D341Med (cell line): Measurements from ENCODE around the gene ZNF574.

ENCODE experiments used
- DNase-seq: peaks from one replicate; pipeline ENCODE4 v3.0.0; 2012; ENCODE audit warnings: low spot score

Gene ZNF574

DNA sequence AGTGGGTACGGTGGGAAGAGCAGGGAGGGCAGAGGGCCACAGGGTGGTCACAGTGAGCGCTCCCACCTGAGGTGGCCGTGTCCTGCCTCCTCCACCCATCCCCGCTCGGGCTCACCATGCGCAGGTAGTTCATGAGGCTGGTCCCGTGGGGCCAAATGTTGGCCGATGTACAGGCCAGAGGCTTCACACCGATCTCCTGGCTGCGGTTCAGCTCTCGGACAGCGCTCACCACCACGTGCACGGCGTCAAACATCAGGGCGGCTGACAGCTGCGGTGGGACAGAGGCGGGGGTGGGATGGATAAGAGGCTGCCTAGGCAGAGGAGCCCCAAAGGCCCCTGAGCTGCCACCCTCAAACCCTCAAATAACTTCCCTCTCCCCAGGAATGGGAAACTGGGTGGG, 21.8 kb upstream of the ZNF574 start:
- no peak for DNase-seq

DNA sequence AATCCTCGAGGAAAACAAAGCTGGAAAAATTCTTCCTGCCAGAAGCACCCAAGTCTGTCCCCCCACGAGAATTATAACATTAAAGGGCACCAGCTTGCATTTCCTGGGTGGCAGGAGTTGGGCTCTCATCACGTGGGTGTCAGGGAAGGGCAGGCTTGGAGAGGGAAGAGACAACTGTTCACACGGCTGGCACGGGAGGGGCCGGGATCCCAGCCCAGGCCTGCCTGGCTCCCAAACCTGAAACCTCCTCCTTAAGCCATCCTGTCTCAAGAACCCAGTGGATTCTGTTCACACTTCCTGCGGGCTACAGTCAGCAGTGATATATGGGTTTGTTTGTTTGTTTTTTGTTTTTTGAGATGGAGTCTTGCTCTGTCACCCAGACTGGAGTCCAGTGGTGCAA, 18.1 kb upstream of the ZNF574 start:
- no peak for DNase-seq

DNA sequence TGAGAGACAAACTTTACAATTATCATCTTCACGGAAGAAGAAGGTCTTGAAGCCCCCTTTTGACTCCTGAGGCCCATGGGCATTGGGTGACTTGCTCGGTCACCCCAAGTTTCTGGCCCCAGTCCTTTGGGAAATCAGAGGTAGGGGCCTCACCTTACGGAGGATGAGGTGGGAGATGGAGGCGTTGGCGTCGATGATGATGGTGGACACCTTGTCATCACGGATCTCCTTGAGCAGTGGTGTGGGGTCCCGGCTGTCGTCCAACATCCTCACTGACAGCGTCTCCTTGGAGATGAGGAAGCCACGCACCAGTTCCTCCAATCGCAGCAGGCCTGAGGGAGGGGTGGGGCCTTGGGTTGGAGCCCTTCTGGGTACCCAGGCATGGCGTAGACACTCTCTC, 16.8 kb upstream of the ZNF574 start:
- no peak for DNase-seq

DNA sequence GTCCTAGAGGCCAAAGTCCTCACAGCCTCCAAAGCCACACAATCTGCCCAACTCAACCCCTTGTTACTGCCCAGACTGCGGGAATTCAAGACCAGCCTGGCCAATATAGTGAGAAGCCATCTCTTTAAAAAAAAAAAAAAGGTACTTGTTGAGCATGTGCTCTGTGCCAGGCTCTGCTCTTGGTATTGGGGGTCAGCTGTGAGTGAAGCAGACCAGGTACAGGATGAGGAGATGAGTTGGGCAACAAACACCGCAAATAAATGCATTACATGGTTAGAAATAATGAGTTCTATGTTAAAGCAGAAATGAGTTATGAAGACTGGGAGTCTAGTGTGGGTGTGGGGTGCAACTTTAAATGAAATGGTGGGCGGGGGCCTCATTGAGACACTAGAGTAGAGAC, 15.8 kb upstream of the ZNF574 start:
- DNase-seq = no peak

DNA sequence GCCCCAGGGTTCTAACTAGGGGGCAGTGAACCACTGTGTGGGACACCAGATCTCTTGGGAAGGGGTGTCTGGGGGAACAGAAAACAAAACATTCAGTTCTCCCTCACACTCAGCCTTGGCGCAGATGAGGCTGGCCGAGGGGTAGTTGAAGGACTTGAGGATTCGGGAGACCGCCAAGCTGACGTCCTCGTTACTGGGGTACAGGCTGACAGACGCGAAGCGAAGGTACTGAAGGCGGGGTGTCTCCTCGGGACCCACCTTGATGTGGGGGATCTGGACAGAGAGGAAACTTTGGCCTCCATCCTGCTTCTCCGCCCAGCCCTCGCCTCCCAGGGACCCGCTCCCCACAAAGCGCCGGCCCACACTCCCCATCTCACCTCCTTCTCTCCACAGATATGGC, 13.6 kb upstream of the ZNF574 start:
- no peak for DNase-seq

DNA sequence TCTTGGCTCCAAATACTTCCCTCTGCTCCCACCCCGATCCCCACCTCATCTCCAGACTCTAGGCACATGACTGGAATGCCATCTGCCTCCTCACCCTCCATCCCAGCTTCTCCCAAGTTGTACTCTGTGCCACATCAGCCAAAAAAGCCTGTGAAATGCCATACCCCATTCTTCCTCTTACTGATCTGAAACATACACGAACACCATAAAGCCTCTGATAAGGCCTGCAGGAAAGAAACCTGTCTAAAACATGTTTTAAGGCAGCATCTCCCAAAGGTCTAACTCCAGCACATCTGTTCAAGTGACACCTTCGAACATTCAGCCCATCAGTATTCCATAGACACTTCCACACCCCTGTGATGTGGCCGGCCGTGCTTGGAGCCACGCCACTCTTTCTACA, 11.5 kb upstream of the ZNF574 start:
- no peak for DNase-seq

DNA sequence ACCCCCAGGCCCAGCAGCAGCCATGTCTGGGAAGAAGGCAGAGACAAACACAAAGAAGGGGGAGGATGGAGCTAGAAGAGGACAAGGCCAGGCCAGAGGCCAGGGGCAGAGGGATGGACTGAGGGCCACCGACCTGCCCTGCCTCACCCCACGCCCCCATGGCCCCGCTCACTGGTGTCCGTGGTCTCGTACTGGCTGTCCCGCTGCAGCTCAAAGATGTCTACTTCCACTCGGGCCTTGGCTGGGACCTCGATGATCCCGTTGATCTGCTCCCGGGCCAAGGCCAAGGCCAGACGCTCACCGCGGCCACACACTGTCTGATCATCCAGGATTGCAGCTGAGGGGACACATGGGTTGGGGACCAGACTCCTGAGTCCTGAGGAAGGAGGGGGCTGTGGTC, 10.9 kb upstream of the ZNF574 start:
- no peak for DNase-seq

DNA sequence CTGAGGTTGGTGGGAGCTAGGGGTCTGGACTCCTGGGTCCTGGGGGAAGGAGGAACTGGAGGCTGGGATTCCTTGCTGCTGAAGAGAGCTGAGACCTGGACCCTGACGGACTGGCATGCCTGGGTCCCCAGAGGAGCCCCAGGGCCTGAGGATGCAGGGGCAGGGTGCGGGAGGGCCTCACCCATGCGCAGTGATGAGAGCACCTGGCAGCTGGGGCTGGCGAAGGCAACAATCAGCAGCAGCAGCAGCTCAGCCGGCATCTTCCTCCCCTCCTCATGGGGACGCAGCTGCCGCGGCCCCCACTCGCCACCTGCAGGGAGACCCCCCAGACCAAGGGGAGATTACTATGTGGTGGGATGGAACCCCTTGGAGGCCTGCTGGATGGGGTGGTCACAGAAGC, 10.5 kb upstream of the ZNF574 start:
- DNase-seq = no peak

DNA sequence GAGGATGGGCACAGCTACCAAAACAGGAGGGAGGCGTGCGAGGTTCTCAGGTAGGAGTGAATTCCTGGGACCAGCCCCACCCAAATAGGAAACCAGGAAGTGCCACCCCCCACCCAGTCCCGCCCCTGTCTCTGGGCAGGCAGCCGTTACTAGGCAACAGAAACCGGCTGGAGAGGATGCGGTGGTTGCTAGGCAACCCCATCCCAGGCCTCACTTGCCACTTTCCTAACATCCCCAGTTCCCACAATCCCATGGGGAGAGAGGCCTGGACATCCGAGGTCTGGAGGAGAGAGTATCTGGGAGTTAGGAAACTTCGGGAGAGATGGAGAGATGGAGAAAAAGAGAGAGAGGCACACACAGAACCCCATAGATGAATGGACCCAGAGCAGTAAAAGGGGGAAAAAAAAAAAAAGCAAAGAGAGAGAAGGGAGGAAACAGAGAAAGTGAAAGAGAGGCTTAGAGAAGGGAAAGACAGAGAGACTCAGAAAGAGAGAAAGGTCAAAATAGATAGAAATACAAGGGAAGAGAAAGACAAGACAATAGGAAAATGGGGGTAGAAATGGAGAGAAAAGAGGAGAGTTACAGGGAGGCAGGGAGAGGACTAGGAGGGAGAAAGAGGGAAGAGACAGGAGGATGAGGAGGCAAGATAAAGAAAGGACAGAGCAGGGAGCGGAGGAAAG, 9.8 kb upstream of the ZNF574 start:
- DNase-seq = peak; percentile 67

DNA sequence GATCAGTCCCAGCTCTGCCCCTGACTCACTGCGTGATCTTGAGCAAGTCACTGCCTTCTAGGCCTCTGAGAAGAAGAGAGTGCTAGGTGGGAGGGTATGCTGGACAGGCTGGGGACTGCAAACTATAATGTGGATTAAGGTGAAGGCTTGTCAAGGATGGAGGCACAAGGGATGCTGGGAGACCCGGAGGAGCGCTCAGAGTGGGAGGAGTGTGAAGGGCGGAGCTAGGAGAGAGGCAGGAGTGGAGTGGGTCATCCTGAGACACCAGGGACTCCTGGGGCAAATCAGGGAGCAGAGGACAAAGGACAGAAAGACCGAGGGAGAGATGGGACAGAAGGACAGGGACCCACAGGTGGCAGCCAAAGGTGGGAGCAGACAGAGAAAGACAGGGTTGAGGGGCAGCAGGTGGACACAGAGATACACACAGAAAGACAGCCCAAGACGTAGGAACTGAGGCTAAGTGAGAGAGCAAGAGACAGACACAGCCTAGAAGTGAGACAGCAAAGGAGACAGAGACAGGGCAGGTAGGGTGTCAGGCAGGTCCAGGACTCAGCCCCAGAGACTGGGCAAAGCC, 8.6 kb upstream of the ZNF574 start:
- no peak for DNase-seq

DNA sequence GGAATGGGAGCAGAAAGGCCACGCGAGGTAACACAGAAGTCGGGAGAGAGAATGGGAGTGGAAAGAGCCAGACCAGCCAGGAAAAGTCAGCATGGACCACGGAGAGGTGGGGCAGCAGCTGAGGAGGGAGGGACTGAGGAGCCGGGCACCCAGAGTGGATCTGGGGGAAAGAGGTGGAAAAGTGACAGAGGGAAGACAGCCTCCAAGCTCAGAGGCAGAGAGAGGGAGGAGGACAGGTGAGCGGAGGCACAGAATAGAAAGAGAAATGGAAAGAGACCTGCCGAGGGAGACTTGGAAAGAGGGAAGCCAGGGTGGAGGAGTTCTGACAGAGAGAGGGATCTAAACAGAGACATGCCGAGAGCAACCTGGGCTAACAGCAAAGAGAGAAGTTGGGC, 7.6 kb upstream of the ZNF574 start:
- DNase-seq = no peak

DNA sequence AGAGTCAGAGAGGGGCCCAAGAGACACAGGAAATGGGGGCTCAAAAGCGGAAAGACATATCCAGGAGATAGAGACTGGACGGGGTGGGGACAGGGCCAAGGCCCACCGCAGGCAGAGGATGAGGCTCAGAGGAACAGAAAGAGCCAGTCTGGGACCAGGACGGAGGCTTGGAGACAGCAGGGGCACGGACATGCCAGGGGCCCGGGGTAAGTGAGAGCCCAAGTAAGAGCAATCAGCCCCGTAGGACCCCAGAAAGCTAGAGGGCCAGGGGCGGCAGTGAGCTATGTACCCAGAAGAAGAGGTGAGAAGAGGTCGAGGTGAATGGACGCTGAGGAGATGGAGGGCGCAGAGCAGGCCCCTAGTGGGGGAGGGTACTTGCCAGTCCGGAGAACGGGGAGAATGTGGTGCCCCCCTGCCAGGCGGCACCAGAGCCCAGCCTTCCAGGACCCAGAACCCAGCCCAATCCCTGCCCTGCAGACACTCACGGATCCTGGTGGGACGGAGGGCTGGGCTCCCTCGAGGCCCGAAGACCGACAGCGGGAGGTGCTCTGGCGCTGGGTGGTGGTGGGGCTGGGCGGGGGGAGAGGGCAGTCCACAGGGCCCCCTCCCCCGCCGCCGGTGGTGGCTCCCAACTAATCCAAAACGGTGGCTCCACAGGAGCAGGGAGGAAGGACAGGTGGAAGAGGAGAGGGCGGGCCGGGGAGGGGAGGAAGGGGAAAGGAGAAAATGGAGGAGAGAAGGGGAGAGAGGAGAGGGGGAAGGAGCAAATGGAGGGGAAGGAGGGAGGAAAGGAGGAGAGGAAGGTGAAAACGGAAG, 7.0 kb upstream of the ZNF574 start:
- DNase-seq = no peak

DNA sequence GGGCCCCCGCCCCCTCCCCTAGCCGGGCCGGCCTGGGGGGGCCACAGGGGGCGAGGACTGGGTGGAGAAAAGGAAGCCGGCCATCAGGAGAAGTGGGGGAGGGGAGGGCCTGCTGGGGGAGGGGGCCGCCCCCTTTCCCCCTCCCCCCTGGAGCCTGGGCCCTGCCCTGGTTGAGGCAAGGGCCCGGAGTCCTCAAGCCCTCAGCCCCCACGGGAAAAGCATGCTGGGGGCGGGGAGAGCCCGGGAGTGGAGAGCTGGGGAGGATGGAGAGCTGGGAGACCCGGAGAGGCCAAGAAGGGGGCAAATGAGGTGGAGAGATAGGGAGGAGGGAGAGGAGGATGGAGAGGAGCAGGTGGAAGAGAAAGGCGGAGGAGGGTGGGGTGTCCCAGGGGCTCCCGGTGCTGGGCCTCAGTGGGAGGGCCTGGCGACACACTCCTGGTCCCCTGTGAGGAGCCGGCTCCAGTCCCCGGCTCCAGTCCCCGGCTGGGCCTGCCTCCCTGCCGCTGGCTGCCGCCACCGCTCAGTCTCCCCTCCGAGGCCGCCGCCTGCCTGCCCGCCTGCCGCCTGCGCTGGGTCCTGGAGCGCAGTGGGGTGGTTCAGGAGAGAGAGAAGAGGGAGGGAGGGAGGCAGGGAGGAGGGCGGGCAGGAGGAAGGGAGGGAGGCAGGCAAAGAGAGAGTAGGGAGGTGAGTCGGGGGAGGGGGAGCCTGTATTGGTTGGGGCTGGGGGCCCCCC, 6.2 kb upstream of the ZNF574 start, which contains the start of gene GRIK5:
GRIK5 (minus strand) TSS at position 588 of the 733 bp plus-strand sequence. CDS start 4,436 bp downstream, outside the sequence.
- peak; percentile 67 for DNase-seq

DNA sequence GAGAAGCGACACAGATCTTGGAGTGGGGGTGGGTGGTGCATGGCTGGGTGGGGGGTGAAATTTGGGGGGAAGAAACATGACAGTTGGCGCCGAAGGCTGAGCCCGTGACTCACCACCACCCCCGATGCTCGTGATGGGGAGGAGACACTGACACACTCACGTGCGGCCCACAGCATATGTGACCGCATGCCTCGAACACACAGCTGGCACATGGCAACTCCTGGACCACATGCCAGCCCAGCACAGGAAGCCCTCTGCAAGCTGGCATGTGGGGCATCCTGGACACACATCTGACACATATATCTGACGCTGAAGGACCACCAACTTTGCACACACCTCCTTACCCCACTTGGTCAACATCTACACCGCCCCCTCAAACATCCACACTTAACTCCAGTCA, 4.7 kb upstream of the ZNF574 start:
- no peak for DNase-seq

DNA sequence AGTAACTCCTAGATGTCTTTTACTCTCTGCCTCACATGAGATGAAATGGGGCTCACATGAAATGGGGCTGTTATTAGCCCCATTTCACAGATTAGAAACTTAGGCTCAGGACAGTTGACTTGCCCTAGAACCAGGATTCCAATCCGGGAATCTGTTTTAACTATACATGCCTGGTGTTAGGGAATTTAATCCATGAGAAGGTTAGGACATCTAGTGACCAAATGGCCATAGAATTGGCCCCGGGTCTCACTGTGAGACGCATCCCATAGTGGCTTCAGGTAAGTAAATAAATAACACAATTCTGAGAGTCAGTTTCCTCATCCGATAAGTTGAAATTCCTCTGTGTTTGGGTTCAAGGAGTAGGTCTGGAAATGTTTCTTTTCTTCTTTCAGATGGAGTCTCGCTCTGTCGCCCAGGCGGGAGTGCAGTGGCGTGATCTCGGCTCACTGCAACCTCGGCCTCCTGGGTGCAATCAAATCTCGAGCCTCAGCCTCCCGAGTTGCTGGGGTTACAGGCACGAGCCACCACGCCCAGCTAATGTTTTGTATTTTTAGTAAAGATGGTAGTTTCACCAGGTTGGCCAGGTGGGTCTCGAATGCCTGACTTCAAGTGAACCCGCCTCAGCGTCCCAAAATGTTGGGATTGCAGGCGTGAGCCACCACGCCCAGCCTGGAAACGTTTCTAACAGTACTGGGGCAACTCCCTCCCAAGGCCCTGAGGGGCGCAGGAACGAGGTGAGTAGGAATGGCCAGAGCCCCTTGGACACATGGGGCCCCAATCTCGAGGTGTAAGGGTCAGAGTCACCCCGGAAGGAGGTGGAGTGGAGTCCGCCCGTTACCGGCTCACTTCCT, 1.2 kb upstream of the ZNF574 start:
- no peak for DNase-seq

DNA sequence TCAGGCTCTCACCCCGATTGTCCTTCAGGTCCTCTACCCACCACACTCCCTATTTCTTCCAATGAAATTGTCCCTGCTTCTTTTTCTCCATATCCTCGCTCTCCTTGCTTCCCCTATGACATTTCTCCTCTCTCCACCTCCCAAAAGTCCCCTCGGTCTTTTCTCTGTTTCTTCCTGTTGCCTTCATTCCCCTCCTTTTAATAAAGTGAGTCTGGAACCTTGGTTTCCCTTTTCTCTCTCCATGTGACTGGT, 676 bp upstream of the ZNF574 start:
- DNase-seq = no peak

DNA sequence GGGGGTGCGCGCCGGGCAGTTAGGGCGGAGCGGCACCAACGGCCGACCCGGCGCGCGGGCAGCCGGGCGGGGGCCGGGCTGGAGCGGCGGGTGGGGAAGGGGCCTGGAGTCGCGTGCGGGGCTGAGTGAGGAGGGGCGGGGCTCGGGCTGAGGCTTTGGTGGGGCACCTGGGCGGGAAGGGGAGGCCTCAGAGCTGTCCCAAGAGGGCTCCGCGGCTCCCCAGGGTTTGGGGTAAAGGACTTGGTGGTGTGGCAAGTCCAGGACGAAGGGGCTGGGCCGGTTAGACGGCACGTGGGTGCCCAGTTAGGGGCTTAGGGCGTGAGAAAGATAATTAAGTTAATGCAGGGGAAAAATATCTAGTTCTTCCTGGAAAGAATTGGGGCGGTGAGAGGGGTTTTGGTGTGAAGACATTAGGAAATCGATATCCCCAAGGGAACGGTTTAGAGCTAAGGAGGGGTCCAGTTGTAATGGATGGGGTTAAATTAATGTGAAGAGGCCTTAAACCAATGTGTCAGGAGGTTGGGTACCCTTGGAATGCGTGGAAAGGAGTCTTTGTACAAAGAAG, 496 bp downstream of the ZNF574 start:
- DNase-seq = no peak

DNA sequence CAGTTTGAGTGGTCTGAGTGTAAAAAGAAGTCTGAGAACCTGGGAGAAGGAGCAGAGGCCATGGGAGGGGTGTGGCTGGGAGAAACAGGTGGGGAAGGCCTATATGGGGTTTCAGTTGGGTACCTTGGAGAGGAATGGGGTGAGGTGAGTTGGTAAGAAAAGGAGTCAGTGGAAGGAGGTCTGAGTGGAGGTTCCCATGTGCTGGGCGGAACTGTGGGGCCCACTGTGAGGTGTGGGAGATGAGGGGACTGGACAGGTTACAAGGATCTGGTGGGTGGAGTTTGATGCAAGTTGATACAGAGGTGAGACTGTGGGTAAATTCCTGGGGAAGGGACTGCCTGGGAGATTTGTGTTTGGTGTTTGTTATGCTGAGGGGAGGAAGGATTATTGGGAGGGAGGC, 2.1 kb downstream of the ZNF574 start:
- DNase-seq = no peak

DNA sequence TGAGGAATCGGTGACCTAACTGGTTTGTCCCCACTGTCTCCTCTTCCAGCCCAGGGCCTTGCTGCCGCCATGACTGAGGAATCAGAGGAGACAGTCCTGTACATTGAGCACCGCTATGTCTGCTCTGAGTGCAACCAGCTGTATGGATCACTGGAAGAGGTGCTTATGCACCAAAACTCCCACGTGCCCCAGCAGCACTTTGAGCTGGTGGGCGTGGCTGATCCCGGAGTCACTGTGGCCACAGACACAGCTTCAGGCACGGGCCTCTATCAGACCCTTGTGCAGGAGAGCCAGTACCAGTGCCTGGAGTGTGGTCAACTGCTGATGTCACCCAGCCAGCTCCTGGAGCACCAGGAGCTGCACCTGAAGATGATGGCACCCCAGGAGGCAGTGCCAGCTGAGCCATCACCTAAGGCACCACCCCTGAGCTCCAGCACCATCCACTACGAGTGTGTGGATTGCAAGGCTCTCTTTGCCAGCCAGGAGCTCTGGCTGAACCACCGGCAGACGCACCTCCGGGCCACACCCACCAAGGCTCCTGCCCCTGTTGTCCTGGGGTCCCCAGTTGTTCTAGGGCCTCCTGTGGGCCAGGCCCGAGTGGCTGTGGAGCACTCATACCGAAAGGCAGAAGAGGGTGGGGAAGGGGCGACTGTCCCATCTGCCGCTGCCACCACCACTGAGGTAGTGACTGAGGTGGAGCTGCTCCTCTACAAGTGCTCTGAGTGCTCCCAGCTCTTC, 2.7 kb downstream of the ZNF574 start:
- no peak for DNase-seq

DNA sequence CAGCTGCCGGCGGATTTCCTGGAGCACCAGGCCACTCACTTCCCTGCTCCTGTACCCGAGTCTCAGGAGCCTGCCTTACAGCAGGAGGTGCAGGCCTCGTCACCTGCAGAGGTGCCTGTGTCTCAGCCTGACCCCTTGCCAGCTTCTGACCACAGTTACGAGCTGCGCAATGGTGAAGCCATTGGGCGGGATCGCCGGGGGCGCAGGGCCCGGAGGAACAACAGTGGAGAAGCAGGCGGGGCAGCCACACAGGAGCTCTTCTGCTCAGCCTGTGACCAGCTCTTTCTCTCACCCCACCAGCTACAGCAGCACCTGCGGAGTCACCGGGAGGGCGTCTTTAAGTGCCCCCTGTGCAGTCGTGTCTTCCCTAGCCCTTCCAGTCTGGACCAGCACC, 3.3 kb downstream of the ZNF574 start:
- no peak for DNase-seq
